CD8-positive, alpha-beta memory T cell (primary cell): ENCODE measurements around the gene RTN4. TPM values are rescaled to one million over a fixed set of nuclear protein-coding genes. Genes with fewer than 3 reads are reported as not detected.

Experiments
- CTCF ChIA-PET: fragments of 350-600 bp; sonication (Branson Sonifier 250); formaldehyde crosslinking; loops from one replicate; lab custom pipeline; 2021; ENCODE audit warnings: antibody characterized with exemption; lab: Charles Lee
- POLR2A ChIA-PET: fragments of 350-600 bp; sonication (Branson Sonifier 250); formaldehyde crosslinking; loops from one replicate; lab custom pipeline; 2021; ENCODE audit warnings: antibody characterized with exemption; lab: Charles Lee
- DNase-seq, 5 donors: peaks; one replicate each; pipeline versions ENCODE4 v3.0.0 to v3.0.0-alpha.2; 2020 to 2022; ENCODE audit warnings: mixed read lengths in 1 of 5
- H3K27ac ChIP-seq: one replicate; pipeline ENCODE4 v1.7.0; 2013; ENCODE audit warnings: low read depth, mild to moderate bottlenecking, low read length, moderate library complexity
- H3K27me3 ChIP-seq: 2 replicates; pipeline ENCODE4 v1.7.0; 2013; ENCODE audit warnings: low read length, mild to moderate bottlenecking; ENCODE audit not compliant: insufficient read depth, poor library complexity, severe bottlenecking
- H3K36me3 ChIP-seq: 2 replicates; pipeline ENCODE4 v1.7.0; 2013; ENCODE audit warnings: mild to moderate bottlenecking, low read length, moderate library complexity; ENCODE audit not compliant: insufficient read depth
- H3K4me1 ChIP-seq: 2 replicates; pipeline ENCODE4 v1.7.0; 2013; ENCODE audit warnings: mild to moderate bottlenecking, low read length, moderate library complexity; ENCODE audit not compliant: insufficient read depth
- H3K4me3 ChIP-seq: 2 replicates; pipeline ENCODE4 v1.7.0; 2013; ENCODE audit warnings: mild to moderate bottlenecking, low read length
- H3K9me3 ChIP-seq: 2 replicates; pipeline ENCODE4 v1.7.0; 2013; ENCODE audit warnings: mild to moderate bottlenecking, low read length
- H3K27ac Mint-ChIP-seq, 8 donors: one replicate each; pipeline ENCODE4 v1.8.0; 2020 to 2021; ENCODE audit warnings: mixed read lengths in 8 of 8, mild to moderate bottlenecking in 6 of 8, inconsistent platforms in 3 of 8, moderate library complexity in 3 of 8
- H3K27me3 Mint-ChIP-seq, 2 donors: one replicate each; pipeline ENCODE4 v1.8.0; 2020 to 2021; ENCODE audit warnings: mixed read lengths in 2 of 2, mild to moderate bottlenecking in 1 of 2, moderate library complexity in 1 of 2
- H3K36me3 Mint-ChIP-seq, 3 donors: one replicate each; pipeline ENCODE4 v1.8.0; 2020 to 2021; ENCODE audit warnings: mixed read lengths in 3 of 3, inconsistent platforms in 1 of 3, mild to moderate bottlenecking in 1 of 3
- H3K4me1 Mint-ChIP-seq, 3 donors: one replicate each; pipeline ENCODE4 v1.8.0; 2020 to 2021; ENCODE audit warnings: mixed read lengths in 3 of 3, inconsistent platforms in 1 of 3, mild to moderate bottlenecking in 1 of 3
- H3K4me3 Mint-ChIP-seq, 7 donors: one replicate each; pipeline ENCODE4 v1.8.0; 2020 to 2021; ENCODE audit warnings: mixed read lengths in 7 of 7, mild to moderate bottlenecking in 6 of 7, moderate library complexity in 4 of 7, inconsistent platforms in 2 of 7
- H3K9me3 Mint-ChIP-seq, 5 donors: one replicate each; pipeline ENCODE4 v1.8.0; 2020 to 2022; ENCODE audit warnings: mixed read lengths in 5 of 5, mild to moderate bottlenecking in 3 of 5, moderate library complexity in 2 of 5, inconsistent platforms in 1 of 5
- polyA plus RNA-seq: library from polyadenylated mRNA; unstranded; fragments of 300-500 nt; fragmentation: Illumina TruSeq; gene quantifications from one replicate; pipeline ENCODE4 v1.2.3, GENCODE V29; 2021
- total RNA-seq, 2 experiments: library from RNA; stranded (reverse); gene quantifications; one replicate each; pipeline ENCODE4 v1.2.3, GENCODE V29; 2021

RTN4 gene
- total and polyA plus RNA-seq, 3 experiments from 2014 or later, result 100 to 110 (median 105) TPM

- peaks cover 0 to 4% (median 0%) of the 10 kb centered on the region in 5 donors for H3K9me3 Mint-ChIP-seq
- peak overlapping the region in 2 of 8 donors; percentile 39 to 80 for H3K27ac Mint-ChIP-seq
- Histone ChIP-seq H3K36me3 (no peaks in the 10 kb centered on the region), H3K27ac (no peak overlapping the region), H3K9me3 (no peaks in the 10 kb centered on the region), H3K4me3 (no peak overlapping the region), H3K4me1 (peaks cover 62% of the 10 kb centered on the region), H3K27me3 (no peaks in the 10 kb centered on the region)
- H3K36me3 Mint-ChIP-seq, result no peaks in the 10 kb centered on the region
- no peak for DNase-seq
- ChIA-PET CTCF (interaction anchor here (1.1 kb wide), 1 partner anchor 21 kb away, joined by 3 read pairs; the partner anchor contains the start of gene RTN4), POLR2A (no interaction called here)
- H3K4me1 Mint-ChIP-seq, result peaks cover 37 to 47% (median 44%) of the 10 kb centered on the region in 3 donors
- H3K27me3 Mint-ChIP-seq, result no peaks in the 10 kb centered on the region
- H3K4me3 Mint-ChIP-seq, result peak overlapping the region in 1 of 7 donors; percentile 18
These were observed 21.2 kb downstream of the RTN4 start for GRCh38 chr2:55029098-55029497.

DNA sequence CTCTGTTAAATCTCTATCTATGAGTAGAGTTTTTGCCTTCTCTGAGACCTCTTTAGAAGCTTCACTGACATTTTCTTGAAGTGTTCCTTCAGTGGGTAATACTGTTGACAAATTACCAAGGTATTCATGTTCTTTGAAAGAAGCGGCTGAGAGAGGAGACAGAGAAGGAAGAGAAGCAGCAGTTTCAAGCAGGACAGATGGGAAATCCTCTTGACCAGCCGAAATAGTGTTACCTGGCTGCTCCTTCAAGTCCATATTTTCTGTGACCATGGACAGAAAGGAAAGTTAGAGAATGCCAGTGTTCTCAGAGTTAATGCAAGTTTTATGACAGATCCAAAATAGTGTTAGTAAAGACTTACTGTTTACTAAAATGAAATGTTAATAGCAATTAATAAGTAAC lies 23.0 kb downstream of the RTN4 start:
- peaks cover 66% of the 10 kb centered on the region for H3K4me1 ChIP-seq
- no peaks in the 10 kb centered on the region for H3K27me3 ChIP-seq
- Mint-ChIP-seq H3K27ac (no peak overlapping the region), H3K9me3 (peaks cover 0 to 4% (median 0%) of the 10 kb centered on the region in 5 donors), H3K4me1 (peaks cover 18 to 32% (median 27%) of the 10 kb centered on the region in 3 donors), H3K4me3 (no peak overlapping the region), H3K27me3 (no peaks in the 10 kb centered on the region), H3K36me3 (no peaks in the 10 kb centered on the region)
- no peak for DNase-seq
- no peaks in the 10 kb centered on the region for H3K9me3 ChIP-seq
- no peak overlapping the region for H3K4me3 ChIP-seq
- no peak overlapping the region for H3K27ac ChIP-seq
- CTCF ChIA-PET, result no interaction called here
- no peaks in the 10 kb centered on the region for H3K36me3 ChIP-seq
- POLR2A ChIA-PET, result no interaction called here

DNA sequence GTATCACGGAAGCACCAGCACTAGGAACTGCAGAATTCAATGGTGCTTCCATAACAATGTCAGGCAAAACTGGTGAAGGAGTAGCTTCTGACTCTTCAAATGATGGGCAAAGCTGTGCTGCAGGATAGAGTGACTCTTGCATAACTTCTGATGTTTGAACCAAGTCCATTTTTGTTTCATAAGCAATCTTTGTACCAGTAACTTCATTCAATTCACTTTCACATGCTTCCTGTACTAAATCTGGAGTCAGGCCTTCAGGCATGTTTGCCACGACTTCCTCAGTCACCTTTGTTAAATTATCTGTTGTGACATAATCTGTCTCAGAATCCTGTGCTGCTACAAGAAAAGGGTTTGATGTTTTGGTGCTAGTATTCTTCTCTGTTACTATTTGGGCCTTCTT lies 24.0 kb downstream of the RTN4 start:
- peak in 1 of 5 donors; percentile 10 for DNase-seq
- H3K4me3 ChIP-seq, result no peak overlapping the region
- POLR2A ChIA-PET, result no interaction called here
- peak overlapping the region in 2 of 8 donors; percentile 7 to 23 for H3K27ac Mint-ChIP-seq
- H3K9me3 Mint-ChIP-seq, result peaks cover 0 to 4% (median 0%) of the 10 kb centered on the region in 5 donors
- H3K27me3 Mint-ChIP-seq, result no peaks in the 10 kb centered on the region
- H3K27ac ChIP-seq, result no peak overlapping the region
- H3K4me1 Mint-ChIP-seq, result peaks cover 13 to 27% (median 19%) of the 10 kb centered on the region in 3 donors
- H3K4me1 ChIP-seq, result peaks cover 61% of the 10 kb centered on the region
- no peaks in the 10 kb centered on the region for H3K9me3 ChIP-seq
- CTCF ChIA-PET, result no interaction called here
- no peaks in the 10 kb centered on the region for H3K36me3 ChIP-seq
- H3K4me3 Mint-ChIP-seq, result peak overlapping the region in 1 of 7 donors; percentile 7
- no peaks in the 10 kb centered on the region for H3K36me3 Mint-ChIP-seq
- H3K27me3 ChIP-seq, result no peaks in the 10 kb centered on the region

GRCh38 chr2:55025627-55026026 lies 24.6 kb downstream of the RTN4 start:
- ChIA-PET POLR2A (no interaction called here), CTCF (no interaction called here)
- H3K4me1 ChIP-seq, result peaks cover 61% of the 10 kb centered on the region
- no peak overlapping the region for H3K27ac ChIP-seq
- H3K27me3 Mint-ChIP-seq, result no peaks in the 10 kb centered on the region
- H3K36me3 Mint-ChIP-seq, result no peaks in the 10 kb centered on the region
- H3K9me3 ChIP-seq, result no peaks in the 10 kb centered on the region
- no peaks in the 10 kb centered on the region for H3K27me3 ChIP-seq
- H3K4me1 Mint-ChIP-seq, result peaks cover 10 to 25% (median 17%) of the 10 kb centered on the region in 3 donors
- H3K27ac Mint-ChIP-seq, result peak overlapping the region in 1 of 8 donors; percentile 7
- H3K36me3 ChIP-seq, result no peaks in the 10 kb centered on the region
- no peak for DNase-seq
- H3K4me3 Mint-ChIP-seq, result no peak overlapping the region
- peaks cover 0 to 4% (median 0%) of the 10 kb centered on the region in 5 donors for H3K9me3 Mint-ChIP-seq
- no peak overlapping the region for H3K4me3 ChIP-seq

GRCh38 chr2:55025082-55025481 lies 25.2 kb downstream of the RTN4 start:
- Mint-ChIP-seq H3K36me3 (peaks cover under 1 to 3% (median 1%) of the 10 kb centered on the region in 3 donors), H3K9me3 (peaks cover 0 to 4% (median 0%) of the 10 kb centered on the region in 5 donors), H3K27ac (peak overlapping the region in 1 of 8 donors; percentile 17), H3K4me1 (peaks cover 11 to 28% (median 18%) of the 10 kb centered on the region in 3 donors), H3K4me3 (no peak overlapping the region), H3K27me3 (no peaks in the 10 kb centered on the region)
- no peaks in the 10 kb centered on the region for H3K9me3 ChIP-seq
- CTCF ChIA-PET, result no interaction called here
- H3K27me3 ChIP-seq, result no peaks in the 10 kb centered on the region
- H3K36me3 ChIP-seq, result no peaks in the 10 kb centered on the region
- no peak overlapping the region for H3K4me3 ChIP-seq
- H3K4me1 ChIP-seq, result peaks cover 61% of the 10 kb centered on the region
- H3K27ac ChIP-seq, result no peak overlapping the region
- no peak for DNase-seq
- POLR2A ChIA-PET, result no interaction called here

DNA sequence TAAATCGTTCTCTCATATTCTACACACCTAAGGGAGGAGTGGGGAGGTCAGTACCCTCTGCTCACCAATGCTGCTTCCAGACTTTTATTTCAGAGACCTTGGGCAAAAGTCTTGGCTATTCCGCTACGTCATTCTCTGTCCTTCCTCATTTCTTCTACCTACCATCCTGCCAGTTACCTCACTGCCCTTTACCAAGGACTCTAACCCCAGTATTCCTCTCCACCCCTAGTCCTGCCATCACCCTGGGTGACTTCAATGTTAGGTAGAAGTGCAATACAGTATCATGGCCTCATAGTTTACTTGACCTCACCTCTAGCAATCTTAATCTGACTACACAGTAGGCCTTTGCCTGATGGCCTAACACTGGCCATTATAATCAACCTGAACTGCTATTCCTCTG lies 27.8 kb downstream of the RTN4 start:
- no peaks in the 10 kb centered on the region for H3K36me3 ChIP-seq

DNA sequence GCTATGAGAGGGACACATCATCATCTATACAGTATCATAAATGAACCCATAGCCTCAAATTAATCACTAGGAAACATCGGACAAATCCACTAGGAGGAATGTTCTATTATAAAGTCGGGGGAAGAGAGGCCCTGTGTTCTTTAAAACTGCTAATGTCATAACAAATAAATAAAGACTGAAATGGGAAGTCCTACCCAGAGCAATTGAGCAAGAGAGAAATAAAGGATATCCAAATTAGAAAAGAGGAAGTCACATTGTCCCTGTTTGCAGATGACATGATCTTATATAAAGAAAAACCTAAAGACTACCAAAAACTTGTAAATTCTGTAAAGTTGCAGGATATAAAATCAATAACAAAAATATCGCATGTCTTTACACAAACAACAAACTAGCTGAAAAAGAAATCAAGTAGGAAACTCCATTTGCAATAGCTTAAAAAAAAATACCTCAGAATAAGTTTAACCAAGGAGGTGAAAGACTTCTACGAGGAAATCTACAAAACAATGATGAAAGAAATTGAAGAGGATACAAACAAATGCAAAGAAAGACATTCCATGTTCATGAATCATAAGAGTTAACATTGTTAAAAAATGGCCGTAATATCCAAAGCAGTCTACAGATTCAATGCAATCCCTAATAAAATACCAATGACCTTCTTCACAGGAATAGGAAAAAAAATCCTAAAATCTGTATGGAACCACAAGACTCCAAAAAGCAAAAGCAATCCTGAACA lies 30.6 kb downstream of the RTN4 start:
- ChIA-PET POLR2A (no interaction called here), CTCF (interaction anchor here (1.1 kb wide), 1 partner anchor 30 kb away, joined by 3 read pairs; no protein-coding TSS in a partner anchor)
- Mint-ChIP-seq H3K4me1 (peaks cover 37 to 54% (median 51%) of the 10 kb centered on the region in 3 donors), H3K4me3 (peak overlapping the region in 1 of 7 donors; percentile 14), H3K27me3 (no peaks in the 10 kb centered on the region), H3K9me3 (peaks cover 0 to 7% (median 0%) of the 10 kb centered on the region in 5 donors), H3K36me3 (peaks cover 4 to 13% (median 4%) of the 10 kb centered on the region in 3 donors), H3K27ac (peak overlapping the region in 4 of 8 donors; percentile 8 to 71 (median 18))
- H3K9me3 ChIP-seq, result no peaks in the 10 kb centered on the region
- H3K4me3 ChIP-seq, result no peak overlapping the region
- H3K27ac ChIP-seq, result no peak overlapping the region
- H3K4me1 ChIP-seq, result peaks cover 17% of the 10 kb centered on the region
- H3K27me3 ChIP-seq, result no peaks in the 10 kb centered on the region
- H3K36me3 ChIP-seq, result no peaks in the 10 kb centered on the region
- no peak for DNase-seq

More for the DNA sequence above, 27.8 kb downstream of the RTN4 start:
- H3K27ac Mint-ChIP-seq, result no peak overlapping the region
- H3K4me3 ChIP-seq, result no peak overlapping the region
- peaks cover 37 to 44% (median 40%) of the 10 kb centered on the region in 3 donors for H3K4me1 Mint-ChIP-seq
- peaks cover 42% of the 10 kb centered on the region for H3K4me1 ChIP-seq
- H3K36me3 Mint-ChIP-seq, result peaks cover 2 to 13% (median 4%) of the 10 kb centered on the region in 3 donors
- H3K27me3 ChIP-seq, result no peaks in the 10 kb centered on the region
- H3K9me3 ChIP-seq, result no peaks in the 10 kb centered on the region
- ChIA-PET POLR2A (no interaction called here), CTCF (no interaction called here)
- H3K9me3 Mint-ChIP-seq, result peaks cover 0 to 7% (median 0%) of the 10 kb centered on the region in 5 donors
- no peak overlapping the region for H3K27ac ChIP-seq
- no peak for DNase-seq
- H3K27me3 Mint-ChIP-seq, result no peaks in the 10 kb centered on the region
- no peak overlapping the region for H3K4me3 Mint-ChIP-seq

DNA sequence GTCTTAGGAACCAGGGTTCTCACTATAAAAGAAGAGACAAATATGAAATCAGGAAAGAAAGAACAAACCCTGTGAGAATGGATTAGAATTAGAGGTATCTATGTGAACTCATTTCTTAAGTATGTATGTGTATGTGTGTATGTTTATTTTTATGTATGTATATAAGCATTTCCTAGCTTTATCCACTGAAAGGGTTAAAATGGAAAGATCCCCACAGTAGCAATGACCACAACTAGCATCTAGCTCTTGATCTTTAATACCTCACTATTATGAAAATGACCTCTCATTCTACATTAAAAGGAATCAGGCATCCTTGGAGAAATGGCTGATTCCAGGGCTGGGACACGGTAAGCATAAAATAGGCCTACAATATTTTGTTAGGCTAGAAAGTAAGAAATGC lies 31.6 kb downstream of the RTN4 start:
- H3K27ac Mint-ChIP-seq, result no peak overlapping the region

More for the DNA sequence above, 31.6 kb downstream of the RTN4 start:
- Mint-ChIP-seq H3K36me3 (peaks cover 4 to 13% (median 4%) of the 10 kb centered on the region in 3 donors), H3K9me3 (peaks cover 0 to 7% (median 0%) of the 10 kb centered on the region in 5 donors), H3K27me3 (no peaks in the 10 kb centered on the region), H3K4me3 (no peak overlapping the region), H3K4me1 (peaks cover 37 to 61% (median 56%) of the 10 kb centered on the region in 3 donors)
- no peak overlapping the region for H3K27ac ChIP-seq
- DNase-seq, result no peak
- H3K9me3 ChIP-seq, result no peaks in the 10 kb centered on the region
- H3K4me3 ChIP-seq, result no peak overlapping the region
- peaks cover 14% of the 10 kb centered on the region for H3K4me1 ChIP-seq
- no peaks in the 10 kb centered on the region for H3K36me3 ChIP-seq
- ChIA-PET POLR2A (no interaction called here), CTCF (interaction anchor here (1.1 to 2.9 kb wide), 2 partner anchors 31 to 150 kb away, joined by 3 to 11 read pairs; no protein-coding TSS in a partner anchor)
- no peaks in the 10 kb centered on the region for H3K27me3 ChIP-seq
